GM18502 (cell line): ENCODE measurements around the gene CDH13.

Experiments used
- ATAC-seq: cut with Tn5 transposase; IDR thresholded peaks from one replicate; pipeline ENCODE4 v1.9.1; 2021; ENCODE audit warnings: mild to moderate bottlenecking; ENCODE audit not compliant: unreplicated experiment, poor library complexity

CDH13 gene

DNA sequence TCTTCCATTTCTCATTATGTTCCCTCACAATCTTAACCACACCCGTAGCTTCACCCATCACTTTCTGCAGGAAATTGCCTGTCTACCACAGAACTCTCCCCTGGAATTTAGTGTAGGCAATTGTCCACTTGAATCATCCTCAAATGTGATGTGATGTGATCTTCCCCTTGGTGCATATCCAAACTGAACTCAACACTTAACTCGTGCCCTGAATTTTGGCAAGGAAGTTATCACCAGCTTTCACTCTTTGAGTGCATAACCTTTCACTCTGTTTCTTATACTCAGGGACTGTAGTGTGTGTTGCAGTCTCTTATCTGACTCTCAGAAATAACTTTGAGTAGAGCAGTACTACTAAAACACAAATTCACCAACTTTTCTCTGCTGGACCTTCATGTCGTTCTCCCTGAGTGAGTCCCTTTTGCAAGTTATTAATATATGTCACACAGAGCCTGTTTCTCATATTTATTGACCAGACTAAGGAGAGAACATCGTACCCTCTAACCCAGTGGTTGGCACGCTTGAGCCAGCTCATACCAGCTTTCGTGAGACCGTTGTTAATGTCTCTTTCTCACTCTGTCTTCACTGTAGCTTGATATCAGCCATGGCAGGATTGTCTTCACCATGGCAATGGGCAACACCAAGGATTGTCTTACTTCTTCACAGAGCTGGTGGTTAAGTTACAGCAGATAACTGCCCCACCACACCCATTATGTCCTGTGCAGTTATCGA is 622.1 kb downstream of the CDH13 start:
- ATAC-seq = no peak

DNA sequence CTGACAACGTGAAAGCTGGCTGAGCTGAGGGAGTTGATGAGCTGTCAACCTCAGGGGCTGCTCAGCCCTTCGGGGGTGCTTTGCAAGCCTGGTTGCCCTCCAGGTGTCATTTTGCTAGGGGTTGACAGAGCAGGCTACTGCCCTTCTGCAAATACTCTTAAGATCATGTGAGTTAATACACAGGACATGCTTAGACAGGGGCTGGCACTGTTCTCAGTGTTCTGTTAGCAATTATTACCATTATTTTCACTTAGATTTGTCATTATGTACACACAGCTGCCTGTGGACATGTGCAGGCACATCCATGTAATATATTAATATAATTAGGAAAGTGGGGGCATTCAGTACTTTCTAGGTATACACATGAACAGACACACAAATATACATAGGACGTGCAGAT is 626.8 kb downstream of the CDH13 start:
- ATAC-seq = no peak

DNA sequence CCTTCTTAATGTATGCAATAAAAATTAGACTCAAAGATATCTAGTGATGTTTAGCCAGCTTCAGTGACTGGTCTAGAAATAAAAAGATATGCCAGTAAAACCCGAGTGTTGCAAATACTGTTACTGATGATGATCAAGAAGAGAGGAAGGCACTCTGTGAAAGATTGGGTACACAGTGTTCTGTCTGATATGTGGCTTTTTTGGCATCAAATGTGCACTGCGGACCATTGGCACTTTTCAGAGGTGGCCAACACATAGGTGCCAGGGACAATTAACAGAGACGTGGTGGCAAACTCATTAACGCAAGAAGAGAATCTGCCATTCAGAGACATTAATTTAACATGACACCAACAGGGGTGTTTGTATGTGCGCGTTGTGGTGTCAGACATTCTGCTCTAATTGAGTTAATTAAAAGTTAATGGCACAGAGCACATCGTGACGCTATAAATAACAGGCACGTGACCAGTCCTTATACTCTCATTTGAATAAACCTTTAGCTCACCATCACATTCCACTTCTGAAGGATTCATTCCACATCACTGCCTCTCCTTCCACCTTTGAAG is 631.7 kb downstream of the CDH13 start:
- no peak for ATAC-seq

DNA sequence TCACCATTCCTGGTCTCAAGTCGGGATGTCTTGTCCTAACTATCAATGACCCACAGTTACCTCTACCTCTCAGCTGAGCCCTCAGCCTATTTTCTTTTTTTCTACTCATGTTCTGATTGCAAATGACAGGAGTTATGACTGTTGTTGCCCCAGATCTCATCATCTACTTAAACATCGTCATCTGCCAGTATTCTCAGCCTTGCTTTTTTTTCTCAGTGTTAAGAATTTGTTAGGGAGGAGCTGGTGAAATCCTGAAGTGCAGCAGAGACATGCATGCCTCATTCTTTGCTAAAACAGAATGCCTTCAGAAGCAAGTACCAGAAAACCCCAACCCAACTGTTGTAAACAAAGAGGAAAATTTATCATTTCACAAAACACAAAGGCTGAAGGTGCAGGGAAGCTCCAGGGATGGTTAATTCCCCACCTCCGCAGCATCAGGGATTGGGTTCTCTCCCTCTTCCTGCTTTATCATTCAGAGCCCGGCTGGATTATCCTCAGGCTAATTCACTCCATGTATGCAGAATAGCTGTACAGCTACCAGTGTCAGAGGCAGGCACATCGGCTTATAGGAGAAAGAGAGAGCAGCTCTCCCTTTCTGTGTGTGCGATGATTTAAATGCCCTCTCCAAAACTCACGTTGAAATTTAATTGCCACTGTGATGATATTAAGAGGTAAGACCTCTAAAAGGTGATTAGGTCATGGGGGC is 640.2 kb downstream of the CDH13 start:
- no peak for ATAC-seq

DNA sequence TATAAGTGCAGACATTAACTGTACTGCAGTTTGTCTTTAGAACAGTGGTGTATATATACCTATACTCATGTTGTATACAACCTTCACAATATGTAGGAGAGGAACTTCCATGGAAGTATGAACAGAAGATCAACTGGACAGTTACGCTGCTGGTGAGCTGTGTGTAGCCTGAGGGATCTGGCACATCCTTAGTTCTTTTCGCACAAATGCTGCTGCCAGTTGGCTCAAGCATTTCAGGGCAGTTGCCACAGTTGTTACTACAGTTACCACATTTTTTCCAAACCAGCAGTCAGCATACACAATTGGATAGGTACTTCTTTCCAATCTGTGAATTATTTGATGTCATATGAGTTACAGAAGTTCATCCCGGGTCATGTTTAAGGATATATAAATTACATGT is 641.4 kb downstream of the CDH13 start:
- no peak for ATAC-seq

DNA sequence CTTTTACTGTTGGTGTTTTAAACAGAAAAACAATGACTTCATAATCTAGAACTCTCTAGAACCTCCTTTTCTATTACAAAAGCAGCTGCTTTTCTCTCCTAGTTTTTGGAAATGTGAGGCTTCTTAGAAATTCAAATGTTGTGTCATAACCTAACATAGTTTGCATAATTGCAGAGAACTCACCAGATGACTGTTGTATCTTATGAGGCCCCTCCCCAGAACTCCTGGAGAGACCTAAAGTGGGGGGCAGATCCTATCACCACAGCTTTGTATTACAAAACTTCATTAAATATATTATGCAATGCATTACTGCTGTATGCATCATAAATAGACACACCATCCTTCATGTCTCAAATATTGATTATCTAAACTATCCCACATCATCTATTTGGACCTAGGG is 642.3 kb downstream of the CDH13 start:
- ATAC-seq = no peak

DNA sequence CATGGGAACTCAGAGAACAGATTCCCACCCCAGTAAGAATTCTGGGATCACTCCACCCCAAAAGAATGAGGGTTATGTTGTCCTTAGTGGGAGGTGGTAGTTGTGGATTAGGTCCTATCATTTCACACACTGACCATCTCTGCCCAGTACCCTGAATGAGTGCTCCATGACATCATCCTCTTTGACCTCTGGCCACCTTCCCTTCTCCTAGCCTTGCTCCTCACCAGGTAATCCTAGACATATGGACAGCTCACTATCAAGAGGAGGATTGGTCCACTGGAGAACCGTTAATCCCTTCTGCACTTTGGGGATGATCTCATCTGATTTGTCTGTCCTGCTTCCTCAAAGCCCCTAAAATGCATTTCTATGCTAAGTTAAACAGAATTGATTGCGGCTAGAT is 642.8 kb downstream of the CDH13 start:
- no peak for ATAC-seq

DNA sequence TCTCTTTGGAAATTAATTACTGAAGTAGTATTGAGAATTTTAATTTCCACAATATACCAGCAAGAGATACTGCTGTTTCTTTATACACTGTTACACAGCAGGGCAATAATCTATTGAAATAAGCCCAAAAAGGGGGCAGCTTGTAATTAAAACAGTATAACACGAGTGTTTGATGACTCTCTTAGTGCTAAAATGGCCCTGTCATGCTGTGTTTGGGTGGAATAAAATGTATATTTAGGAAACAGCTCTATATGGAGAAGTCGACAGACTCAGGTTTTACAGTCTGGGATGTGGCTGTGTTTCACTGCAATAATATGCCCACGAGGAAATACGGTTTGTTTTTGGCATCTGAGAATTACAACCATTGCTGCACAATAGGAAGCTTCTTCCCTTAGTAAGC is 643.3 kb downstream of the CDH13 start:
- no peak for ATAC-seq

DNA sequence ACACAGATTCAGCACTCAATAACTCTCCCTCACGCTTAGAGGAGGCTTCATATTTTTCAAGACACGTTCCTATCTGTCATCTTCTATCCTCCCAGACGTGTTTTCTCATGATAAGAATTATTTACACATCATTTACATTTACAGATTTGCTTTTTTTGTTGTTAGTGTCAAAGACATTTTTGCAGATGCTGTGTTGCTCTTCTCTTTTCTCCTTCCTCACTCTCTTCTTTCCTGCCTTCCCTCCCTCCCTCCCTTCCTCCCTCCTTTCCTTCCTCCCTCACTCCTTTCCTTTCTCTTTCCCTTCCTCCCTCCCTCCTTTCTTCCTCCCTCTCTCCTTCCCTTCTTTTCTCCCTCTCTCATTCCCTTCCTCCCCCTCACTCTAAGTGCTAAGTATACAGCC is 643.9 kb downstream of the CDH13 start:
- ATAC-seq = no peak

DNA sequence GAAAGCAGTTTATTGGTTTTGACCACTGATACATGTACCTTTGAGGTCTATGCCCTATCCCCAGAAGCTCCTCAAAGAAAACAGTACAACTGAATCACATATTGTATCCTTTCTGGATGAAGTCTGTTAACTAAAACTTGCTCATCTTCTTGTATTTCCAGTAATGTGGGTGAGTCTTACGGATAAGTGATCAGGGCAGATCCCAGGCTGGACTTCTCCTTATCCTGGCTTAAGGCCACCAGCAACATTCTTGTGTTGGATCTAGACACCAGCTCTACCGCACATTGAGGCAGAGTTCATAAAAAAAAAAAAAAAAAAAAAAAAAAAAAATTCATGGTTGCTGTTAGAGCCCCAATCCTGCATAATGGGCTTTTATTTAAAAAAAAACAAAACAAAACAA is 644.4 kb downstream of the CDH13 start:
- no peak for ATAC-seq

DNA sequence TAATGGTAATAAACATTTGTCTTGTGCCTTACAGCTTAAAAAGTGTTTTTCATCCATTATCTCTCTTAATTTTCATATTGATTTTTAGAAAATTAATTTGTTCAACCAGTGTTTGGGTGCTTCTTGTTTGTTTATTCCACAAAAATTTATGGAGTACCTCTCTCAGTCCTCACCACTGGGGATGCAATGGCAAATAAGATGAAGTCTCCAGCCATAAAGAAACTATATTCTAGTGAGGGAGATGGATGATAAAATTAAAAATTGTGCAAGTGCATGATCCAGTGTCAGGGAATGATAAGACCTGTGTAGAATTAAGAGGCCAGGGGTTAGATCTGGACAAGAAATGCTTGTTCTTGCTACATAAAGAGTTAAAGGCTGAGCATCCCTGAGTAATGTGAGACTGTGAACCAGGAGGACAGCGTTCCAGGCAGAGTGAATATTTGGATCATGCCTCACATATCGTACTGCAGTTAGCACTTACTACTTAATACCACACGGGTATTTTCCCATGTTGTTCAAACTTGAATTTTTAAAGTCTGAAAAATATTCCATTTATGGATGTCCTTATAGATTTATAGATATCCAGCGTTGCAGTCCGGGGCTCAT is 645.3 kb downstream of the CDH13 start:
- ATAC-seq = no peak

DNA sequence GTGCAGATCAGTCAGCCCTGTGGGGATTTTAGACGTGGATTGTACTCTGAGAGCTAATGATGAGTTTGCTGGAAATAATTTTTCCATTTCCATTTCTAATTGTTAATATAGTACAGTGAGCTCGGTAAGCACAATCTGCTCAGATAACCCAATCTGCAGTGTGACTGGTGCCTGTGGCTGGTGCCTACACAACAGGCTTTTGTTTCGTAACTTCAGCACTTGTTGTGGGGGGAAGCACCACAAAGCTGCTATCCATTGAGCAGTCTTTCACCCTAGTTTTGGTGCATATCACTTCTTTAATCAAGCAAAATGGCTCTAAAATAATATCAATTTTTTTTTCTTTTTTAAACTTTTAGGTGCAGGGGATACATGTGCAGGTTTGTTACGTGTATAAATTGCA is 646.1 kb downstream of the CDH13 start:
- ATAC-seq = no peak

DNA sequence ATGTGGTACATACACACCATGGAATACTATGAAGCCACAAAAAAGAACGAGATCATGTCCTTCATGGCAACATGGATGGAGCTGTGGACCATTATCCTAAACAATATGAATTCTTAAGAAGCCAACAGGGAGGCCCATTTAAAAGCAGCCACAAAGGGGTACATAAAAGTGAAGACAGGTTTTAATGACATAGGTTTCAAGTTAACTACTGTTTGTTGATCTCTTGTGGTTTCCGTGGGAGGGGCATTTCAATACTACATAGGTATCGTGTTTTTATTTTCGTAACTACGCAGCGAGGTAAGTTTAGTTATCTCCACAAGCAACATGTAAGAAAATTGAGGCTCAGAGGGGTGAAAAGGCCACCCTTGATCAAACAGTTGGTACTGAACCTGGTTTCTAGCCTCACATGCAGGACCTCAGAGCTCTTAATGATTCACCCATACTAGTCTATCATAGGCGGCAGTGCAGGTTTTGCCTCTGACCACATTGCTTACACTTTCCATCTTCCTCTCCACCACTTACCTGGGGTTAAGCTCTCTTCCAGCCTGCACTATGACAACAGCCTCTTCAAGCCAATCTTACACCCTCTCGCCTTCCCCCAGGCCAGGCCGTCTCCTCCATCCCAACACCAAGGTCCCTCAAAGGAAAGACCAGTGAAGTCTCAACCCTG is 646.9 kb downstream of the CDH13 start:
- ATAC-seq = no peak

DNA sequence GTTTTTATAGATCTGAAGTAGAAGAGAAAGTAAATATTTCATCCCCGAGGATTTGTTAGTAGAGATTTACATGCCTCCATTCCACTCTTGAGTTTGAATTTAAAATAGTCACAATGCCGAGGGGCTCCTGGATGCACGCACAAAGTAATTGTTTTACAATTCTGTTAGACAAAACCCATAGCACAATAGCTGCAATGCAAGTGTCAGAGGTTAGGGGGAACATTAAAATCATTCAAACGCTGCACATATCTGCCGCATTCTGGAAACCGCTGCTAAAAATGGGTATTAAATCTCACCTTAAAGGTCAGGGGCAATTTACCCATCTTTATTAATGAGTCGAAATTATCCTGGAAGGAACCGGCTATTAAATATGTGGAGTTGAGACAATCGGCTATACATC is 652.5 kb downstream of the CDH13 start:
- ATAC-seq = no peak

DNA sequence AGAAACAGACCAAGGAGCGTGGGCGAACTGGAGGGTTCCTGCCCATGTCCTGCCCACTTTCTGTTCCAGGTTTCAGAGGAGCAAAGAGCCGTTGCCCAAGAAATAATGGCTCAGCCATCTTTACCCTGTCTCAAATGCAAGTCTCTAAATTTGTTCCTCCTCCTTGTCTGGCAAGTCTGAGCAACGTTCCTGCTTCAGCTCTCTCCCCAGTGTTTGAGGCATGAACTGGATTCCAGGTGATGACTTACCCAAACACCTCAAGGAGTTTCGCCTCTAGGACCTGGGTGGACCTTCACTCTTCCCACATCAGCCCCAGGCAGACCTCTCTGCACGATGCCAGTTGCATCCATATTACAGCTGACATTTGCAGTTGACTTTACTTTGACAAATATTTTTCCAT is 659.2 kb downstream of the CDH13 start:
- ATAC-seq = no peak

DNA sequence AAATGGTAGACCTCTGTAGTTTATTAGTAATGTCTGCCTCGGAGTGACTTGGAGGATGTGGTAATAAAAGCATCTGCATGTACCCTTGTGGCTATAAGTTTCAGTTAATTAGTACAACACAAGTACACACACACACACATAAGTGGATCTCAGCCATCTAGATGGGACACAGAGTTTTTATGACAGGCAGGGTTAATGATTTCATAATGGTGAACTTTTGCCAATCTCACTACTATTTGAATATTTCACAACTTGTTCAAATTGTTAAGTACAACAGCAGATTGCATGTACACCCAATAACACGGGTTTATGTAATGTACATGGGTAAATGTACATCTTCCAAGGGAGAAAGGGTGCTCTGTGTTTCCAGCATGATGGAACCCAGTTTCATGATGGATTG is 669.7 kb downstream of the CDH13 start:
- no peak for ATAC-seq

DNA sequence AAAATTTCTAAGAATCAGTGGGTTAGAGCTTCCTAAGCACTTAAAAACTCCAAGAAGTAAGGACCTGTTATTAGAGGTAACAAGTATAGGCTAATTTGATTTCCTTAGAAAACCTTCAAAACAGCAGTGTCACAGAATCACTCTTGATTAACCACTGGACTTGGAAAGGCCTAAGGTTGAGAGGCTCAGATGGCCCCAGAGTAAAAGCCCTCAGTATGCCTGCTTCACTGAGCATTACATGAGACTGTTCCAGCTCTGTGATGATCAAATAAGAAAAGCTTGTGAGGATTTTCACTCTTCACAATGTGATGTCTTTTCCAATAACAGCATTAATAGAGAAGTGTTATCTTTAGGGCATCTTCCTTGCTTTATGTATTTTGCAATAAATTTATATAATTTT is 671.8 kb downstream of the CDH13 start:
- ATAC-seq = no peak

DNA sequence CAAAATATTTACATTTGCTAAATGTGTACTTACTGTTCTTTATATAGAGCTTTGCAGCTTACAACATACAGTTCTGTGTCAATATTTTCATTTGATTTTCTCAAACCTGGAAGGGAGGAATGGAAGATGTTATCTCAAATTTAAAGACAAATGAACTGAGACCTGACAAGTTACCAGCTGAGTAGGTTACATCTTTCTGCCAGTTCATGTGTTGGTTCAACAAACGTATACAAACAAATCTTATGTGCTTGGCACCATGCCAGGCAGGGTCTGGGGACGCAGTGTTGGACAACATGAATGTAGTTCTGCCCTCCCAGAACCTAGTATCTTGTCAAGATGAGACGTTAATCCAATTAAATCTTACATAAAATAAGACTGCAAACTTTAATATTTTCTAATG is 673.6 kb downstream of the CDH13 start:
- ATAC-seq = no peak

DNA sequence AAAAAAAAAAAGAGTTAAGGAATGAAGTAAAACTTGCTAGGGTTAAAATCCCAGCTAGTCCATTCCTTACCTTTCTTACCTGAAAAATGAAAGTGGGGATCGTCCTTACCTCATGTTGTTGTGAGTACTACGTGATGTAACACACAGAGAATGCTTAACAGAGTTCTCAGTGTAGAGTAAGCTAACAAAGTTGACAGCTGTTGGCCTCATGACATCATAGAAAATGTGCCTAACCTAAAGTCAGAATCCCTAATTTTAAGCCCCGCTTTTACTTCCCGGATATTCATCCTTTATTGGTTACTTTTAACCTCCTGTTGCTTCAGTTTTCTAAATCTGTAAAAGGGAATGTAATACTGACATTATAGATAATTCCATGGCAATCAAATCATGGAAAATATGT is 675.2 kb downstream of the CDH13 start:
- no peak for ATAC-seq

DNA sequence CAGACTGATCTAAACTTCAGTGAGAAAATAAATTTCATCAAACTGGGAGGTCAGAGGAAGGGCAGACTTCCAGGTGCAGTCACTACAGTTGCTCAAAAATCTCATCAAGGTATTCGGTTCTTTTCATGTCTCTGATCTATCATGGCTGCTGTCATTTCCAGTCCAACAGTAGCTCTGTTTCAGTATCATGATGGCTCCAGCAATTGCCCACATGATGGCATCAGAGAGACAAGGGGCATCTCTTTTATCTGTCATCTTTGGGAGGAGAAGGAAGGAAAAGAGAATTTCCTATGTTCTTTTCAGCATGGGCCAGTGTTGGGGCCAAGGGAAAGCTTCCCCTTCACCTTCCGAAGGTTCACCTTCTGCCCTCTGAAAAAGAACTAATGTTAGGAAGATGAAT is 676.1 kb downstream of the CDH13 start:
- no peak for ATAC-seq

DNA sequence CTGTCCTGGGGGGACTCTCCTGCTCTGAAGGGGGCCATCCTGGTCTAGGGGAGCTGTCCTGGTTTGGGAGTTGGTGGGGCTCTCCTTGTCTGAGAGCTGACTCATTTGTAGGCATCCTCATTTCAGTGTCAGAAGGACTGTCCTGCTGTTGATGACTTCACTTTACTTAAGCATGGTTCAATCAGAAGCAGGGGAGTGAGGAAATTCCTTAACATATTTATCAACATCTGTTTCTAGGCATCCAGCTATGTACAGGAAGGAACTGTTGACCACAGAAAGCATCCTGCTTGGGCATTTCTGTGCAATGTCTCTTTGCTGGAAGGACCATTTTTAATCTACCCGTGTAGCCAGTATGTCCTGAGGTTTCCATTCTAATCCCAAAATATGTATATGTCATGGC is 678.3 kb downstream of the CDH13 start:
- no peak for ATAC-seq
